Stromal cell of bone marrow (primary cell): ENCODE measurements around the gene IL17RD.

ENCODE experiments used
- DNase-seq: peaks from one replicate; pipeline ENCODE4 v3.0.0-alpha.2; 2012; ENCODE audit warnings: low read depth

Gene IL17RD

DNA sequence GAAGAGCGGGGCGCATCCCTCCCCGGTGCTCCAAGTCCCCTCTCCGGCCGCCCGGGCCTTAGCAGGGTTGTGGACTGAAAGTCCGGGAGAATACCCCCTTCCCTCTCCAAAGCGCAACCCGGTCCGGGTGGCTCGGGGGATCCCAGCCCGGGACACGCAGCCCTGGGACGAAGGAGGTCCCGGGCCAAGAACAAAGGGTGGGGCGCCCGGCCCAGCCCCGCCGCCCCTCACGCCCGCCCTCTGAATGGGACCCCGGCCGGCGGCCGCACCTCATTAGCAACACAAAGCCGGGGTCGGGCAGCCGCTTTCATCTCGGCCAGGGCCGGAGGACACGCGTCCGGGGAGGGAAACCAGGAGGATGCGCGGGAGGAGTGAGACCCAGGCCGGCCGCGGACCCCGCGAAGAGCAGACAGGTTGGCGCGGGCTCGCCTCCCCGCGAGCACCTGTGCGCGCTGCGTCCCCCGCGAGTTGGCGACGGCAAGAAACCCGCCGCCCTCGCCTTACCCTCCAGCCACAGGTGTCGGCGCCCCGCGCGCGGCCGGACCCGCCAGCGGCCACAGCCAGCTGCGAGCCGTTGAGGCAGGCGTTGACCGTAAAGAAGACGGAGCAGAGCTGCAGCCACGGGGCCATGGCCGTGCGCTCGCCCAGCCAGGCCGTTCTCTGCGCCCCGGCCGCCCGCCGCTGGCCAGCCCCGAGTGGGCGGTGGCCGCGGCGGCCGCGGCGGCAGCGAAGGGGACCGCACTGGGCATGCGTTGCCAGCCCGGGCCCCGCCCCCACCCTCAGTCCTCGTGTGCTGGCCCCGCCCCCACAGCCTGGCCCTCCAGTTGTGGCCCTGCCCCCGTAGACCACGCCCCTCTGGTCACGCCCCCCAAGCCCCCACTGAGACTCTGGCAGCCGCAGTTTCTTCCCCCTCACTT is at the start of gene IL17RD:
IL17RD (minus strand) TSS at position 697 of the 917 bp plus-strand sequence; CDS start at position 630, 67 bp downstream.
- peak; percentile 51 for DNase-seq

DNA sequence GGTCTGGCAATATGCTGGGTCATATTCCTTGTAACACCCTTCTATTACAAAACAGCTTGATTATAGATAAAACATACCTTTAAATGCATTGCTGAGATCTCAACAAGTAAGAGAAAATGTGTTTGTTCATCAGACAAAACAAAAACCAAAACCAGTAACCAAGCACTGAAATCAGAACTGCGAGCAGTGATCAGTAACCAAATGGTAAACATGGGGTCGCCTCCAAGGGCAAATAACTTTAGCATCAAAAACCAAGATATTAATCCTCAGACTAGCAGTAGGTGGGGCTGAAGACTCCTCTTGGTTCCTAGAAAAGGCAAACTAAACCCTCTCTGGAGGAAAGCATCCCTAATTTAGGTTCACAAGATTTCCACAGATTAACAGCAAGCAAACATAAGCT is 41.3 kb upstream of the IL17RD start:
- no peak for DNase-seq

DNA sequence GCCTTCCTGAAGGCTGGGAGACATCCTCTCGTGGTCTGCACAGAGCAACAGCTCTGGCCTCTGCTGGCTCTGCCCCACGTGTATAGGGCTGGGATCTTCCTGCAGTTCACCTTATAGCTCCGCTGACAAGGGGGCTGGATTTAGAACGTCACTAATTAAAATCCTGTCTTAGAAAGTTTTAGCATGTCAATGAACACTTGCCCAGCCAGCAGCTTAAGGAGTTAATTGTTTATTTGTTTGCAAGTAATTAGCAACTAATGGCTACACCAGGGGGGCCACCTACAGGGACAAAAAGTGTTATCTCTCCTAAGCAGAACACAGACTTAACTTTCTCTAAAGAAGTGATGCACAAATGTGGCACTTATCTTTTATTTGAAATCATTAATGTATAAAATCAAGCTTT is 34.7 kb upstream of the IL17RD start, which contains the start of gene HESX1:
HESX1 (minus strand) TSS at position 84 of the 403 bp plus-strand sequence; CDS start at position 24, 60 bp downstream.
- no peak for DNase-seq

DNA sequence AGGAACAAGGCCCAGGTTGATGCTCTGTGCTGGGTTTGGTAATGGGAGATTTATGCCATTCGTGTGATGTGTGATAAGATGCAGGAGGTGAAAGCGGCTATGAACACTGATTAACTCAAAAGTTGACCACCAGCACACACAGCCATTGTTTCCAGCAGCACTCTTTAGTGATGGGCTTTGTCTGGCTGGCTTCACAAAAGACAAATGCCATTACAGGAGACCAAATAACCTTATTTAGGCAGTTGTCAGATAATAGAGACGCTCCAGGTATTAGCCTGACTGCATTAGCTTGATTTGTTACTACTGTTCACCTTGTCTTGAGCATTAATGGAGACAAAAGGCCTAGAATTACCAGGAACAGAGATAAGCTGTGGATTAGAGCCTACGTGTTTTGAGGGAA is 29.5 kb upstream of the IL17RD start:
- no peak for DNase-seq

DNA sequence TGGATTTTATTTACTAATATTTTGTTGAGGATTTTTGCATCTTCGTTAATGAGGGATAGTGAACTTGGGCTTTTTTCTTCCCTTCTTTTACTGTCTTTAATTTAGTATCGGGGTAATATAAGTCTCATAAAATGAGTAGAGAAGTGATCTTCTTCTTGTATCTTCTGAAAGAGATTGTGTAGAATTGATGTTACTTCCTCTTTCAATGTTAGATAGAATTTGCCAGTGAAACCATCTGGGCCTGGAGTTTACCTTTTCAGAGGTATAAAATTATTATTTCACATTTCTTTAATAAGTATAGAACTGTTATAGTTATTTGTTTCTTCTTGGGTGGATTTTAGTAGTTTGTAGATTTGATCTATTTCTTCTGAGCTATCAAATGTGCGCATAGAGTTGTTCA is 26.9 kb upstream of the IL17RD start:
- no peak for DNase-seq

DNA sequence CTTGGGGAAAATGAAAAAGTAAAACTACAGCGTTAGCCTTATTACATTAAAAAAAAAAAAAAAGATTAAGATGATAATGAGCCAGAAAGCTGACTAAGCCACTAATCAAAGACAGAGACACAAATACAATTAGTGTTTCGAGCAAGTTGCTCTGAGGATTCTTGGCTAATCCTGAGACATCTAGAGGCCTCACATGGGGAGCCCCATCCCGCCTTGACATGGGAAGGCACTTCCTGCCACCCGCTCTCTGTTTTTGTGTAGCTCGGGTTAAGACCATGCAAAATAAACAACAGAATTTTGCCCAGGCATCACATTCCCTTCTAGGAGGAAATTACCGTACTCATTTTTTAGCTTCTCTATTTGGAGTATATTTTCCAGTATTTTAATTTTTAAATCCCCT is 19.4 kb upstream of the IL17RD start:
- no peak for DNase-seq

DNA sequence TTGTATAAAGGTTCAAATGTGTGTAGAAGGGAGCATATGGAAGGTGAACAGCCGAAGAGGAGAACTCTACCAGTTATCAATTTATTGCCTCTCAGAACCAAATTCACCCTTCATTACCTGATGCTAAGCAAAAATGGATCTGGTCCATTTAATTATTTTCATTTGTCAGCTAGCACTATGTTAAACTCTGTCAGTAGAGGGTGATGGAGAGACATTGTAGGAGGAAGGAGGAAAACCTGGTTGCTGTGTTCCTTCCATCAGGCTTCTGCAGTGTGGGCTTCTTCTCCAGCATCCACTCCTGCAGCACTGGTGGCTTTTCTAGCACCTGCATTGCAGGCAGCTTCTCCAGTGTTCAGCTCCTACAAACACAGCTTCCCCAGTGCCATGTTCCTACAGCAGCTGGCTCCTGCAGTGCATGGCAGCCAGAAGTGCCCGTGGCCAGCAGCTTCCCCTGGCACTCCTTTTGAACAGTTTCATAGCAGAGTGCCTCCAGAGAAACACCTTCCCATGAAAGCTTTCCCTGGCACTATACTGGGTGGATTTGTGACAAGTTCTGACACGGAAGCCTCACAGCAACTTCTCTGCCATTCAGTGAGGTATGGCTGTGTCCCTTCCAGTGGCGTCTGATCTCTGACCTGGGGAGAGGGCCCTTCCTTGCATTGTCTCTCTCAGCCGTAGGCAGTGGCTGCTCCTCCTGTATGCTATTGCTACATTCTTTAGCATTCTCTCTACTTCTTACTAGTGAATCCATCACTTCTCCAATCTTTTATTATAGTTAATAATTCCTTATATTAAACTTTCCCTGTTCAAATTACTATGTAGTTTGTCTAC is 14.6 kb upstream of the IL17RD start:
- DNase-seq: peak; percentile 20

DNA sequence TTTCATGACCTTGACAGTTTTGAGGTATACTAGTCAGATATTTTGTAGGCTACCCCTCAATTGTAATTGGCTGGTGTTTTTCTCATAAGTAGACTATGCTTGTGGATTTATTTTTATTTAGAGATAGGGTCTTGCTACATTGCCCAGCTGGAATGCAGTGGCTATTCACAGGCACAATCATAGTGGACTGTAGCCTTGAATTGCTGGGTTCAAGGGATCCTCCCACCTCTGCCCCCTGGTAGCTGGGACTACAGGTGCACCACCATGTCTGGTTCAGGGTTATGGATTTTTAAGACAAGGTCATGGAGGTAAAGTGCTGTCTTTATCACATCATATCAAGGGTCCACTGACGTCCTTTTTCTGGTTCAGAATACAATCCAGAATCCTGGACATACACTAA is 10.9 kb upstream of the IL17RD start:
- DNase-seq: no peak

DNA sequence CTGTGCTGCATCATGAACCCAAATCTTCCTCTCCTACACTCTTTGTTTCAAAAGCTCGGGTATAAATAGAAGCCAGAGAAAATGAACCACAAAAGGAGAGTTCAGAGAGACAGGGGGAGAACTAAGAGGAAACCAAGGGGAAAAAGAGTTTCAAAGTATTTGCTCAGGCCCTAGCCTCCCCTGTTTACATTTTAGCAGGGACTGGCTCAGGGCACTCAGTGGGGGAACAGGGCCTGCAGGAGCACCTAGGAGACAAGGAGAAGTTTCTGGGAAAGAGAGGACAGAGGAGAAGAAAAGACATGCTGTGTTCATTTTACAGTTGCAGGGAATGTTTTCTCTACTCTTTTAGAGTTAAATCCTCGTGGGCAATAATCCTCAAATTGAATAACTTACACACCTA is 8.5 kb upstream of the IL17RD start:
- DNase-seq: no peak

DNA sequence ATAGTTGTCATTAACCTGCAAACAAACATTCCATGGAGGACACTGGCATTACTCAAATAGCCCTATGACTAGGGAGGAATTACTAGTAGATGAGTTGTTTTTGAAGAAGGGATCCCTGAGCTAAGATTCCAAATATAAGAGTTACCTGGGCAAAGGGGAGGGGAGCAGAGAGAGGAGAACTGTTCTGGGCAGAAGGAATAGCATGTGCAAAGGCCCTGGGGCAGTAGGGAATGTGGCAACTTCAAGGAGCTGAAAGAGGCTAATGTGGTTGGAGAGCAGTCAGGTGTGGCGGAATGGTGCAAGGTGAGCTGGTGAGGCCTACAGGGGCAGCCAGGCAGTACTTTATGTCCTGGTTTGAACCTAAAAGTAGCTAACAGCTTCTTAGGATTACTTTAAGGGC is 5.8 kb upstream of the IL17RD start:
- DNase-seq: no peak

DNA sequence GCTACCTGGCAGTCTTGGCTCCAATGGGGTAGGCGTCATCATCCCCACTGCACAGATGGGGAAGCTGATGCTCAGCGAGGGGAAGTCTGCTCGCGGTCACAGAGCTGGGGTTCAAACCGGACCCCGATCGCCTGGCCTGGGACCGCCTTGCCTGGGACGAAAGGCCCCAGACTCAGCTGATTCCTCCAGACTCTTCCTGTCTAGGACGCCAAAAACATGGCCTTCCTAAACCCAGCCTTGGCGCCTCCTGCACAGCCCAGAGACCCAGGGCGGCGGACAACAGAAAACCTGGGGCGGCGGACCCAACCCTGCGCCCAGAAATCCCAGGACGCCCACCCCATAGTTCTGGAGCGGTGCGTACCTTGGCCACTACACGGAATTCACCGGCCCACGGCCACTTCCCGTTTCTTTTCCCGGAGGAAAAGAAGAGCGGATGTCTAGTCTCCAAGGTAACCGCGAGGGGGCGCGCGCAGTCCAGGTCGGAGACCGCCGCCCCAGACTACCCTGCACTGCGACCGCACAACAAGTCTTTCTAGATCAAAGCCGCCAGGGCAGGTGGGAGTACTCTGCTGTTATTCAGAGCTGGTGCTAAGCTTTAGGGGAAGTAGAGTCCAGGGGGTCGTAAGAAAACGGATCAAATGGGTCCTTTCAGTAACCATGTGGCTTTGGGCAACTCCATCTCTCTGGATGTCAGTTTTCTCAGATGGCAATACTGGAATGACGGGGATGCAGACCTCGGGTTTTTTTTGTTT is 4.9 kb upstream of the IL17RD start:
- no peak for DNase-seq

DNA sequence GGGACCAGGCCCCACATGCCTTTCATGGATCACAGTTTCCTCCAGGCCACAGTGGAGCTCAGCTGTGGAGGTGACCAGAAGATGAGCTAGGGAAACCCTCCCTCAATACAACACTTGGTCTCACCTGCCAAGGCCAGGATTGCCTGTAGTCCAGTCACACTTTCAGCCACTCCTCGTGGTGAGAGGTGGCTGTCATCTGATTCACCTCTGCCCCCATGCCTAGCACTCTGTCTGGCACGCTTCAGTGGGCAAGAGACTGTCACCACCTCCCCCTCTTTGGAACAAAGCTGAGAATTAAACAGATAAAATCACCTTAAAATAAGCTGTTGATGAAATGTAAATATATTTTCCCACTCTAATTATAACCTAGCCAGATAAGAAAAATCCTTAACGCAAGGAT is 4.0 kb upstream of the IL17RD start:
- no peak for DNase-seq

DNA sequence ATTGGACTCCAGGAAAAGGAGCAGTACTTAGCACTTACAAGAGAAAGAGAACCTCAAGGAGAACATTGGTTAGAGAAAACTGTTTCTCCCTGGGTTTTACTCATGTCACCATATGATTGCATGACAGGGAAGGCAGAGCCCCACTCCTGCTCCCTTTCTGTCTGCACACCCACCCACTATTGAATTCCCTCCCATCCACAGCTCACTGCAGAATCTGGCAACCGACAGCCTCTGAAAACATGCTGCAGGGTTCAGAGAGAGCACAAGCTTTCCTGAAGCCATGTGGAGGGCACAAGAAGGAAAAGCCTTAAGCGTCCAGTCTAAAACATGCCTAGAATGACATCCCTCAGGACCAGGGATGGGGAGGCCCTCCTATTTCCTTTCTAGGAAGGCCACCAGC is 3.0 kb upstream of the IL17RD start:
- no peak for DNase-seq

DNA sequence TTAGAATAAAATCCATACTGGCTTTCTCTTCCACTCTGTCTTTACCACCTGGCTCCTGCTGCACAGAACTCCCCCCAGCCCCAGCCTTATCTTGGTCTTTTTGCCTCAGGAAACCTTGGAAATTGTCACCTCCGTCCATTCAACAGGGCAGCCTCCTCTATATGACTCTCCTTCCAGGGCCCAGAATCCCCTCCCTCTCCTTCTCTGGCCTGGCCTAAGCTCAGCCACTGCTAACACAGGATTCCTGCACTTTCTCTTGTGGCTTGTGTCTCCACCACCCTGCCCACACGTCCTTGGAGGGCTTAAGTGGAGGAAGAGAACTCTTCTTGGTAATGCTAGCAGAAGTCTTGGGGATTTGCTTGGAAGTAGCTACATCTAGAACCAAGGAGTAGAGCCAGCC is 1.5 kb upstream of the IL17RD start:
- no peak for DNase-seq

DNA sequence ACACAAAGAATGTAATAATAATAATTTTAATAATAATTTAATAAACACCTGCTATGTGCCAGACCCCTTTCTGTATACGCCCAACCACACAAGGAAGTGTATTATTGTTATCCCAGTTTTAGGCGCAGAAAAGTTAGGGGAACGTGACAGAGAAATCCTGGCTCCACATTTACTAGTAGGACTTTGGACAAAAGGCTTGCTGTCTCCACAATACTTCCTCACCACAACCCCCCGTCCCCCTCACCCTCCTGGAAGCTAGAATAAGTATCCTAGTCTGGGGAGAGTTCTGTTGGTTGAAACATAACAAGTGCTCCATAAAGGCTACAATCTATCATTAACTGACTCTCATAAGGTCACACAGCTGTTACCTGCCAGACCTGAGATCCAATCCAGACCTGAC is 488 bp upstream of the IL17RD start:
- no peak for DNase-seq

DNA sequence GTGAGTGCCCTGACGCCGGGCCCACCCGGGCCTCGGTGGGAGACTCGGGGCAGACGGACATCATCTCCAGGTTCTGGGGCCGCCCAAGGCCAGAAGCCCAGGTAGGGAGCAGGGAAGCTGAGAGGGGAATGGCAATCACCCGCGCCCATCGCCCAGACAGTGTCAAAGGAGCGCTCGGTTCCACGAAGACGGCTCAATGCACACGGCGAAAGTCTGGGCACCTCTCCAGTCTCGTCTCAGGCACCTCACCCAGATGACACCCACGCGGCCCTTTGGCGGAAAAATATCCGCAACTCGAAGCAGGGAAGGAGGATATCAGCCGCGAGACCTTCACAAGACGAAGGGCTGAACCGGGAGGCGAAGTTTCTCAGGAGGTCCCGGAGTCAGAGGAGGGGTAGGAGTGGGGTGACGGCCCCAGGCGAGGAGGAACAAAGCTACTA is 916 bp downstream of the IL17RD start:
- no peak for DNase-seq

DNA sequence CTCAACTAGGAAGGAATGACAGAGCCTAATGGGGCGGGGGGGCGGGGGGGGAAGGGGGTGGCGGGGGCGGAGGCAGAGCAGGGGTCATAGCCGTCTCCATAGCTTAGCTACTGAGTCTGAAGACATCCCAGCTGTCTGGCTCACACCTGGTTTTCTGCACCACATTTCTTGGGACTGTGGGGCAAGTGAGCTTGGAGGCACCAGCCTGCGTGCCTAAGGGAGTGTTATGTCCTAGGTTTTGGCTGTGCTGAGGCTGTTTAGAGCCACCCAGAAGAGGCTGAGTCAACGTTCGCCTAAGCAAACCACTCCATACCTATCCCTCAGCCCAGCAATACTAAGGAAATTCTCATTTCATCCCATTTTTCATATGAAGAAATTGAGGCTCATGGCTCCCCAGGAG is 1.4 kb downstream of the IL17RD start:
- no peak for DNase-seq

DNA sequence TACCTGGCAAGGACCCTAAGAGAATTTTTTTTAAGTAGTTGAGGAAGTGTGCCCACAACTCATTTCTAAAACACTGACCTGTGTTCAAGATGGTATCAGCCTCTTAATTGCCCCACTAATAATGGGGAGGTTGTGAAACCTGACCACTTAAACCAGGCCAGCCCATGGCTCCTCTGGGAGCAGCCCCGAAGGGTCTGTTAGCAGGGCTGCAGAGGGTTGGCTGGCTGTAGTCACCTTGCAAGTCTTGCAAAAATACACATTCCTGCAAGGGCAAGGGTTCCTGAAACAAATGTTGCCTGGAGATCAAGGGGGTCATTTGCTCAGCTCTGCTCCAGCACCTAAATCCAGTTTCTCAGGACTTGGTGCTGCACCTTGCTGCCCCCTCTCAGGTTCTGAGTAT is 3.2 kb downstream of the IL17RD start:
- no peak for DNase-seq

DNA sequence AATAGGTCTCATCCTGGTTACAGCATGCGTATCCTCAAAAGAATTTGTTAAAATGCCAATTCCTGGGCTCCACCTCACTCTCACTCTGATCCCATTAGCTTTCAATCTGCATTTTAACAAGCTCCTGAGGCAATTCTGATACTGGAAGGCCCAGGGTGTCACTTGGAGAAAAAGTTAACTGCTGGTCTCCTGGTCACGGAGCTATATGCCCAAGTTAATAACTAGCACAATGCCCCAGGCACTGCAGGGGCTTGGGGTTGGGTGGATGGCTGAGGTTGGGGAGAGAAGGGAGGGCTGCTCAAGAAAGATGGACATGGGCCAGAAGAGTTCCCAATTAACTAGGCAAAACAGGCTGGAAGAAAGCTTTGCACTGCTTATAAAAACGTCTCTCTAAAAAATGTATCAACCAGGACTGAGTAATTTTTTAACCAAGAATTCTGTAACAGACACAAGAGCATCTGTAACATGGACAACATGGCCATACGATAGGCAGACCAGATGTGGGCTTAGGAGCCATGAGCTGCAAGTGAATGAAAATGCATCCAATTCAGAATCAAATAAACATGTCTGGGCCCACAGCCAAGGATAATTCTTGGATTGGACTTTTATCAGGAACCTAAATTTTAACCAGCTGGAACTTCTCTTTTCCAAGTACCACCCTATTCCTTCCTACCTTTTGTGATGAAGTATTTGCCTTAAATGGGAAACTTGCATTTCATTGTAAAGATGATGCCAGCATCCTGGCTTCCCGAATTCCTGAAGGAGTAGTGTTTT is 4.2 kb downstream of the IL17RD start:
- DNase-seq: no peak

DNA sequence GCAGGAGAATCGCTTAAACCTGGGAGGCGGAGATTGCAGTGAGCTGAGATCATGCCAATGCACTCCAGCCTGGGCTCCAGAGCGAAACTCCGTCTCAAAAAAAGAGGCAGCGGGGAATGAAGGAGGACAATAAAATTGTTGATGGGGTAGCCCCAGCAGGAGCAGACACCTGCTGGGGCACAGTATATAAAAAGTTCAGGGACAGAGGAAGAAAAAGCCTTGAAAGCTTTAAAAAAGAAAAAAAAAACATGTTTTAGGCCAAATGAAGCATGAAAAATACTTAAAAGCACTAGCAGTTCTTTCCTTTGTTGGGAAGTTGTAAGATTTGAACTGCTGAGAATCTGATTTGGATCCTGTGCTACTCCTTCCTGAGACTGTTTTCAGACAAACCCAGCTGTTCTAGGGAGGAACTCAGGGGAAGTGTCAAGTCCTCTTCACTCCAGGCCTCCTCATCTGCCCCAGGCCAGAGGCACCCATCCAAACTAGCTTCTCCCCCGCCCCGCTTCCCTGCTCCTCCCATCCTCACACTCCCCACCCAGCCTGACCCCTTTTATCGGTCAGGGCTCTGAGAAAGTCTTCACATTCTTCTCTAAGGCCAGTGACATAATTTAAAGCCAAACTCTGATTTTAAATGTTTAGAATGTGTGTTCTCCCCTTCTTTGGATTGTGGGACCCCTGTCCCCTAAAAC is 4.9 kb downstream of the IL17RD start:
- DNase-seq: no peak
